Astrocyte (in vitro differentiated cells and primary cell): Measurements from ENCODE around the gene ANKRD36C.
"Not testable (repeated sequence)": the region's sequence is repeated elsewhere in the genome, so short reads cannot be mapped to it uniquely, and the experiment has no call there.

Experiments used
- CTCF ChIP-seq: IDR thresholded peaks from 2 replicates; pipeline ENCODE4 v1.5.1; 2011; ENCODE audit warnings: low read depth, mild to moderate bottlenecking, inconsistent platforms, low read length, moderate library complexity; ENCODE audit not compliant: insufficient read depth
- EZH2 ChIP-seq: IDR thresholded peaks from 2 replicates; pipeline ENCODE4 v1.6.1; 2012; ENCODE audit warnings: mild to moderate bottlenecking, low read length, inconsistent platforms; ENCODE audit not compliant: insufficient read depth

GRCh38 chr2:95824218-95824617 lies 167.4 kb downstream of the ANKRD36C start:
- TF ChIP-seq CTCF, EZH2: not testable (repeated sequence)
